HT1080 (cell line): ENCODE results near the gene RUNX3. TPM values are rescaled to one million over a fixed set of nuclear protein-coding genes. Genes with fewer than 3 reads are reported as not detected.
"Not testable (repeated sequence)": the region's sequence is repeated elsewhere in the genome, so short reads cannot be mapped to it uniquely, and the experiment has no call there.

Experiments
- DNase-seq: peaks from one replicate; pipeline ENCODE4 v3.0.0-alpha.2; 2015; ENCODE audit warnings: low read depth
- polyA plus RNA-seq, 2 experiments: library from polyadenylated mRNA; depleted of rRNA; stranded (reverse); fragments of >200 nt; gene quantifications; 2 replicates each; pipeline ENCODE4 v1.2.3, GENCODE V29; 2015
- total RNA-seq: library from RNA; depleted of rRNA; stranded (reverse); fragments of >200 nt; shearing (Covaris generic); gene quantifications from 2 replicates; pipeline ENCODE4 v1.2.3, GENCODE V29; 2014; rRNA removed

The RUNX3 gene
- 3.2 and 5.5 TPM in 2 replicates for total RNA-seq
- polyA plus RNA-seq (2015; cell fraction: cytosol; rRNA removed), result 17.1 and 19.5 TPM in 2 replicates
- polyA plus RNA-seq (2015; cell fraction: nucleus; rRNA removed), result 10.6 and 14.8 TPM in 2 replicates

GRCh38 chr1:24930260-24931145 lies at the start of gene RUNX3:
Gene RUNX3 (minus strand): TSS chr1:24930276. CDS start chr1:24929868, 408 bp downstream.
- peak; percentile 55 for DNase-seq

DNA sequence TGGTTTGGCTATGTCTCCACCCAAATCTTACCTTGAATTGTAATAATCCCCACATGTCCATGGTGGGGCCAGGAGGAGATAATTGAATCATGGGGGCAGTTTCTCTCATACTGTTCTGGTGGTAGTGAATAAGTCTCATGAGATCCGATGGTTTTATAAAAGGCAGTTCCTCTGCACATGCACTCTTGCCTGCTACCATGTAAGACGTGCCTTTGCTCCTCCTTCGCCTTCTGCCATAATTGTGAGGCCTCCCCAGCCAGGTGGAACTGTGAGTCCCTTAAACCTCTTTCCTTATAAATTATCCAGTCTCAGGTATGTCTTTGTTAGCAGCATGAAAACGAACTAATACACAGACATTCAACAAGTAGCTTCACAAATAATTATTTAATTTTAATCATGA lies 49.2 kb upstream of the RUNX3 start:
- DNase-seq, result not testable (repeated sequence)

GRCh38 chr1:24978383-24979032 lies 48.4 kb upstream of the RUNX3 start:
- DNase-seq, result no peak

DNA sequence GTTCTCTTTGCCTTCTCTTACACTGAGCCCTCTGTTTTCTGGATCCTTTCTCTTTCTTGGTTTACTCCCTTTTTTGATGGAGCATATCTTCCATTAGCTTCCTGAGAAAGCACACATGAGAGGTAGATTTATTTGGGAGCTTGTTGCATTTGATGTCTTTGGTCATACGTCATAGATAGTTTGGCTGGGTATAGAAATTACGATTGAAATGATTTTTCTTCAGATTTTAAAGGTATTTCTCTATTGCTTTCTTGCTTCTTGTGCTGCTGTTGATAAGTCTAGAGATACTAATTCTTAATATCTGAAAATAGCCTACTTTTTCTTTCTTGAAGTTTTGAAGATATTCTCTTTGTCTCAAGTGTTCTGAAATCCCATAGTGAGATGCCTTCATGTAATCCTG lies 45.3 kb upstream of the RUNX3 start:
- DNase-seq, result no peak

DNA sequence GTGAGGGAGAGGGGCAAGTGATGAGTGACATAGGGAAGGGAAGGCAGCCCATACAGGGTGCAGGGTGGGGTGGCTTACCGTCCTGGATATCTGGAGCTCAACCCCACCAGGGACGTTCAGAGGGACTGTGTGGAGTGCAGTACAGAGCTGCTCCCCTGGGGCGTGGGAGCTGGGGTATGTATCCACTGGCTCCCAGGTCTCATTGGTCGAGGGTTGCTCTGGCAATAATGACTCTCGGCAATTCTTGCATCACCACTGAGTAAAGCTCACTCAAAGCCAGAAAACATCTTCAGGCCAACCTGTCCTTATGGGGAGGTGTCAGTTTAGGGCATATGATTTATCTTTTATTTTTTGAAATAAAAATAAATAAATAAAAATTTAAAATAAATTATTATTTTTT lies 43.2 kb upstream of the RUNX3 start:
- DNase-seq, result no peak

- DNase-seq, result no peak
Measured at GRCh38 chr1:24972915-24973242, 42.8 kb upstream of the RUNX3 start.

- DNase-seq, result peak; percentile 36
Measured at GRCh38 chr1:24972221-24972914, 42.3 kb upstream of the RUNX3 start.

DNA sequence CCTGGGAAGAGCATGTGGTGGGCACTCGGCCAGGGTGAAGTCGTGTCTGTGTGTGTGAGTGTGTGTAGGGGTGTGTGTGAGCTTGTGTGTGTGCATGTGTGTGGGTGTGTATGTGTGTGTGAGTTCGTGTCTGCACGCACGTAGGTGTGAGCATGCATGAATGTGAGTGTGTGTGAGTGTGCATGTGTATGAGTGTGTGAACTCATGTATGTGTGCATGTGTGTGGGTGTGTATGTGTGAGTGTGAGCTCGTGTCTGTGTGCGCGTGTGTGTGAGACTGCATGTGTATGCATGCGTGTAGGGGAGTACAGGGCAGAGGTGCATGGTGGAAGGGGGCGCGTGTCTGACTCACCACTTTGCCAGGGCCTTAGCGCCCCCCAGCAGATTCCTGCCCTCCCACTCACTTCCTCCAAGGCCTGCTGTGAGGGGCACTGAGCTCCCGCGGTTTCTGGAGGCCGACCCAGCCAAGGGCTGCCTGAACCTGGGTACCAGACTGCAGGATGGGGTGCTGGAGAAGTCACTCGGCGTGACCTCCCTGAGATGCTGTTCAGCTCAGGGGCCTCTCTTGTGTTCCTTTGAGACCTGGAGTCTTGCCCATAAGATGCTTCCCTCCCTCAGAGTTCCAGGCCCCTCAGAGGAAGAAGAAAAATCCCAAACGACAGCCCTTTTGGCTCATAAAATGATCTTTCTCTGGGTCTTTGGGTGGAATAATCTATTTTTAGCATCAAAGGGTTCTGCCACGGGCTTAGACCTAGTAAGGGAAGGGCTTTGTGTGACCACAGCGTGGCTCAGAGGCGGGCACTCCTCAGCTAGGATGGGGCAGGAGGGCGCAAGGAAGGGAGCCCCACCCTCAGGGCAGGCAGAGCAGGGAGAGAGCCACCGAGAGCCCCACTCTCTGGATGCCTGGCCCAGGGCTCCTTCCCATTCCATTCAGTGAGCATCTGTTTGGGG lies 41.1 kb upstream of the RUNX3 start:
- peak; percentile 56 for DNase-seq

GRCh38 chr1:24970399-24970753 lies 40.3 kb upstream of the RUNX3 start:
- peak; percentile 84 for DNase-seq

DNA sequence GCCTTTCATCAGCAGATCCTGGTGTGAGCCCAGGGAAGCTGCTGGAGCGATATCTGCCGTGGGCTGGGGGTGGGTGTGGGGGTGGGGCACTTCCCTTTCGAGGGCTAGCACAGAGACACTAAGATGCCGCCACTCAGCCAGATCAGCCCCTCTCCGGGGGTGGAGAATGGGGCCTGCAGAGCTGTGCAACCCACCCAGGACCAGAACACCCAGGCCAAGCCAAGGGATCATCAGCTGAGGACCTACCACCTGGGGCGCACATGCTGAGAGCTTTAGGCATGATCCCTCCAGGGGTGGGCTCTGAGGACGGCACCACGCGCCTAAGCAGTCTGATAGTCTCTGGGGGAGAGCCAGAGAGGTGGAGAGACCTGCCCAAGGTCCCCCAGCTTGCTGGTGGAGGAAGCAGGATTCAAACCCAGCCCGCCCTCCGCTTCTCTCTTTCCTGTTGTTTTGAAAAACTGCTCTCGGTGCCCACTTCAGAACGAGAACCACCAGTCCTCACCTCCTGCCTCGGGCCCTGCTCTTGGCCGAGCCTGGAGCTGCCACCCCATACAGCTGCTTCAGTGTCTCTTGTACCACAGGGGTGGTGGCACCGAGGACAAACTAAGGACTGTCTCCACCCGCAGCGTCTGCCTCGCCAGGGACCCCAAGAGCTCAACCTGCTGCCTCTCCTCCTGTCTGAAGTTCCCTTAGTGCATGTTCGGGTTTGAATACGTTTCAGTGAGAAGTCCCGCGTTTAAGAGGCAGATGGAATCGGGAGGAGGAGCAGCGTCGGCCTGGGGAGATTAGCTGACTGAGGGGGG lies 39.7 kb upstream of the RUNX3 start:
- DNase-seq, result no peak

GRCh38 chr1:24968941-24969585 lies 39.0 kb upstream of the RUNX3 start:
- DNase-seq, result no peak

- no peak for DNase-seq
Measured at GRCh38 chr1:24967962-24968361, 37.9 kb upstream of the RUNX3 start.

DNA sequence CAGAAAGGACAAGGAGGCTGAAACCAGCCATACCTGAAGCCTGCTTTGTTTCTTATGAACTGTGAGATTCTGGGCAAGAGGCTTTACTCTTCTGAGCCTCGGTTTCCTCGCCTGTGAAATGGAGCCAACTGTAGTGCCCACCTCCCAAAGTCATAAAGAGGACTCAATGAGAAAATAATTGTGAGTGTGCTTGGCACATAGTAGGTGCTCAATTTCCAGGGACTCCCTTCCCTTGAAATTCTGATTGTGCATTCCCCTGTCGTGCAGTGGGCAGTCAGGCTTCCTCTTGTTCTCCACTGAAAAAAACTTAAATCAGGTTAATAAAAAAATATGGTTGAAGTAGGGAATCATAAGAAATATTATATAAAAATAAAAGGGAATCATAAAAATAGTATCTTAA lies 37.5 kb upstream of the RUNX3 start:
- DNase-seq, result no peak

DNA sequence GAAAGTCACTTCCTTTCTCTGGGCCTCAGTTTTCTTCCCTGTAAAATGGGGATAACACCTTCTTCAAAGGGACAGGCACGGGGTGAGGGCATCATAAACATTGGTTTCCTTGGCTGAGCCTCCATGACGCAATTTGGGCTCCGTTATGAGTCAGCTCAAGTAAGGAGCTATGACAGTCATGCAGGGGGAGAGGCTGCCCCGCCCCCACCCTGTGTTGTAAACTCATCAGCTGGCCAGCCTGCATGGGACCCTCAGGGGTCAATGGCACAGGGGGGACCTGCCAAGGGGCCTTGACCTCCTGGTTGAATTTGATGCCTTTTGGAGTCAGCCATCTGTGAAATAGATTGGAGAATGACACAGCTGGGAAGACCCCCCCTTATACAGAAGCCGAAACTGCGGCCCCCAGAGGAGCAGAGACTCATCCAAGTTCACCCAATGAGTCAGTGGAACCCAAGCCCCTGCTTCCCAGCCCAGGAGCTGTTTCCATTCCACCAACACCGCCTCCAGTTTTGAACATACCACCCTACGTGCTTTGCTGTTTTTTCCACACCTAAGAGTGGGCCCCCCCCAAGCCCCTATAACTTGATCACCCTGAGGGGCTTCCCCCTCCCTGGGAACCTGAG lies 36.8 kb upstream of the RUNX3 start:
- DNase-seq, result peak; percentile 82

GRCh38 chr1:24966121-24966723 lies 36.1 kb upstream of the RUNX3 start:
- DNase-seq, result no peak

DNA sequence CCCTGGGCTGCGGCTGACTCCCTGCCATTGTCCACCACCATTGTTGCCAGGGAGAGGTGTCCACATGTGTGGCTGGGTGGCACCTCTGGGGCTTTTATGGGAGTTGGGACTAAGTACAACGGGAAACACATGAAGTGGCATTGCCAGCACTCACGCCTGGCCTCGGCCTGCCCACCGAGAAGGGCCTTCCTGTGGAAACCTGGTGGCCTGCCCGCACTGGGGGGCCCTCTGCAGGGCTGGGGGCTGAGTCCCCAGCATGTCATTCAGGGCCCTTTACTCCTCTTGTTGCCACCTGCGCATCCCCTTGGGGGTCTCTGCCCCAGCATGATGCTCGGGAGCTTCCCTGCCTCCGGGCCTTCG lies 35.5 kb upstream of the RUNX3 start:
- DNase-seq, result no peak

GRCh38 chr1:24964811-24965570 lies 34.9 kb upstream of the RUNX3 start:
- peak; percentile 91 for DNase-seq
